HG03439 (cell line): ENCODE data around the gene F7.
"Not testable (repeated sequence)": the region's sequence is repeated elsewhere in the genome, so short reads cannot be mapped to it uniquely, and the experiment has no call there.

Experiments
- ATAC-seq: cut with Tn5 transposase; IDR thresholded peaks from one replicate; pipeline ENCODE4 v1.9.1; 2021; ENCODE audit warnings: mild to moderate bottlenecking, moderate library complexity; ENCODE audit not compliant: unreplicated experiment

F7 gene

DNA sequence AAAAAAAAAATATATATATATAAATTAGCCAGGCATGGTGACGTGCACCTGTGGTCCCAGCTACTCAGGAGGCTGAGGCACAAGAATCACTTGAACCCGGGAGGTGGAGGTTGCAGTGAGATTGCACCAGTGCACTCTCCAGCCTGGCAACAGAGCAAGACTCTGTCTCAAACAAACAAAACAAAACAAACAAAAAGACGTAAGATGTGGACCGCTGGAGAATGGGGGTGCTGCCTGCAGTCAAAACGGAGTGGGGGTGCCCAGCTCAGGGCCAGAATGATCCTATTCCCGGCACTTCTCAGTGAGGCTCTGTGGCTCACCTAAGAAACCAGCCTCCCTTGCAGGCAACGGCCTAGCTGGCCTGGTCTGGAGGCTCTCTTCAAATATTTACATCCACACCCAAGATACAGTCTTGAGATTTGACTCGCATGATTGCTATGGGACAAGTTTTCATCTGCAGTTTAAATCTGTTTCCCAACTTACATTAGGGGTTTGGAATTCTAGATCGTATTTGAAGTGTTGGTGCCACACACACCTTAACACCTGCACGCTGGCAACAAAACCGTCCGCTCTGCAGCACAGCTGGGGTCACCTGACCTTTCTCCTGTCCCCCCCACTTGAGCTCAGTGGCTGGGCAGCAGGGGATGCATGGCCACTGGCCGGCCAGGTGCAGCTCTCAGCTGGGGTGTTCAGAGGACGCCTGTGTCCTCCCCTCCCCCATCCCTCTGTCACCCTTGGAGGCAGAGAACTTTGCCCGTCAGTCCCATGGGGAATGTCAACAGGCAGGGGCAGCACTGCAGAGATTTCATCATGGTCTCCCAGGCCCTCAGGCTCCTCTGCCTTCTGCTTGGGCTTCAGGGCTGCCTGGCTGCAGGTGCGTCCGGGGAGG lies at the start of gene F7:
TSS of gene F7 (plus strand) at position 760 of the 889 bp plus-strand sequence. CDS start at position 811, 51 bp downstream.
- no peak for ATAC-seq

DNA sequence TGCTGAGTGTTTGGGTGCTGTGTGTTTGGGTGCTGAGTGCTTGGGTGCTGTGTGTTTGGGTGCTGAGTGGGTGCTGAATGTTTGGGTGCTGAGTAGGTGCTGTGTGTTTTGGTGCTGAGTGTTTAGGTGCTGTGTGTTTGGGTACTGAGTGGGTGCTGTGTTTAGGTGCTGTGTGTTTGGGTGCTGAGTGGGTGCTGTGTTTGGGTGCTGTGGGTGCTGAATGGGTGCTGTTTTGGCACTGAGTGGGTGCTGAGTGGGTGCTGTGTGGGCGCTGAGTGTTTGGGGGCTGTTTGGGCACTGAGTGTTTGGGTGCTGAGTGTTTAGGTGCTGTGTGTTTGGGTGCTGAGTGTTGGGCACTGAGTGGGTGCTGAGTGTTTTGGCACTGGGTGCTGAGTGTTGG lies 48.5 kb upstream of the F7 start:
- no peak for ATAC-seq

DNA sequence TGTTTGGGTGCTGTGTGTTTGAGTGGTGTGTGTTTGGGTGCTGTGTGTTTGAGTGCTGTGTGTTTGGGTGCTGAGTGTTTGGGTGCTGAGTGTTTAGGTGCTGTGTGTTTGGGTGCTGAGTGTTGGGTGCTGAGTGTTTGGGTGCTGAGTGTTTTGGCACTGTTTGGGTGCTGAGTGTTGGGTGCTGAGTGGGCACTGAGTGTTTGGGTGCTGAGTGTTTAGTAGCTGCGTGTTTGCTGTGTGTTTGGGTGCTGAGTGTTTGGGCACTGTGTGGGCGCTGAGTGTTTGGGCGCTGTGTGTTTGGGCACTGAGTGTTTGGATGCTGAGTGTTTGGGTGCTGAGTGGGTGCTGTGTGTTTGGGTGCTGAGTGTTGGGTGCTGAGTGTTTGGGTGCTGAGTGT lies 48.0 kb upstream of the F7 start:
- ATAC-seq = not testable (repeated sequence)

DNA sequence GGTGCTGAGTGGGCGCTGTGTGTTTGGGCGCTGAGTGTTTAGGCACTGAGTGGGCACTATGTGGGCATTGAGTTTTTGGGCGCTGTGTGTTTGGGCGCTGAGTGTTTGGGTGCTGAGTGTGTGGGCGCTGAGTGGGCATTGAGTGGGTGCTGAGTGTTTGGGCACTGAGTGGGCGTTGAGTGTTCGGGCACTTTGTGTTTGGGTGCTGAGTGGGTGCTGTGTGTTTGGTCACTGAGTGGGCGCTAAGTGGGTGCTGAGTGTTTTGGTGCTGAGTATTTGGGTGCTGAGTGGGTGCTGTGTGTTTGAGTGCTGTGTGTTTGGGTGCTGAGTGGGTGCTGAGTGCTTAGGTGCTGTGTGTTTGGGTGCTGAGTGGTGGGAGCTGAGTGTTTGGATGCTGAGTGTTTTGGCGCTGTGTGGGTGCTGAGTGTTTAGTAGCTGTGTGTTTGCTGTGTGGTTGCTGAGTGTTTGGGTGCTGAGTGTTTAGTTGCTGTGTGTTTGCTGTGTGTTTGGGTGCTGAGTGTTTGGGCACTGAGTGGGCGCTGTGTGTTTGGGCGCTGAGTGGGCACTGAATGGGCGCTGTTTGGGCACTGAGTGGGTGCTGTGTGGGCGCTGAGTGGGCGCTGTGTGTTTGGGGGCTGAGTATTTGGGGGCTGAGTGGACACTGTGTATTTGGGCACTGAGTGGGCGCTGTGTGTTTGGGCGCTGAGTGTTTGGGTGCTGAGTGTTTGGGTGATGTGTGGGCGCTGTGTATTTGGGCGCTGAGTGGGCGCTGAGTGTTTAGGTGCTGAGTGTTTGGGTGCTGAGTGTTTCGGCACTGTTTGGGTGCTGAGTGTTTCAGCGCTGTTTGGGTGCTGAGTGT lies 47.2 kb upstream of the F7 start:
- no peak for ATAC-seq

DNA sequence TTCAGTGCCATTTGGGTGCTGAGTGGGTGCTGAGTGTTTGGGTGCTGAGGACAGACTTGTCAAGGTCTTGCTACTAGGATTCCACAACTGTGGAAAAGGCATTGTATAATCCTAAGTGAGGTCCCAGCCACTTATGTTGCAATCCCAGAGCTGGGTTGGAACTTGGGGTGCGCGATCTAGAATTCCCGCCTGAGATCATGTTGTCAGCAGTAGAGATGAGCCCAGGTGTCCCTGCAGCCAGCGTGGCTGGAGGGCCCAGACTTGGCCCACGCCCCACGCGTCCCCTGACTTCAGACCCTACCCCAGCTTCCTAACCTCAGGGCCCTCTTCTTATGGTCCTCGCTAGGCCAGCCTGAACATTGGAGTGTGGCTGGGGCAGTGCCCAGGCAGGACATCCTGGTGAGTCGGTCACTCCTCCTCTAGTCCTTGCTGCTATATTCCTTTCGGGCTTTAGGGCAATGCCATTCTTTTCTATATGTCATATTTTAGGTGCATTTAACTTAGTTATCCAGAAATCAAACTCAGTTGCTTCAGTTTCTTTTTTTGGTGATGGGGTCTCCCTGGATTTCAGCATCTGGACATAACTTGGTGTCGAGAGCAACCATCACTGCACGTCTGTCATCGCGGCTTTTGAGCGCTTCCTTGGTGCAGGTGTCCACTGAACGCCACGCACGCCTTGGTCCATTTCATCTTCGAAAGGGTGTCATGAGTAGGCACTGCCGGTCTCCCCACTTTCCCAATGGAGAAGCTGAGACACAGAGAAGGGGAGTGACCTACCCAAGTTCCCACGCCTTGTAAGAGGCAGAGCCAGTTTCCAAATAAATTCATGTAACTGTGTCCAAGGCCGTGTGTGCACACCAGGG lies 46.4 kb upstream of the F7 start:
- ATAC-seq = no peak

DNA sequence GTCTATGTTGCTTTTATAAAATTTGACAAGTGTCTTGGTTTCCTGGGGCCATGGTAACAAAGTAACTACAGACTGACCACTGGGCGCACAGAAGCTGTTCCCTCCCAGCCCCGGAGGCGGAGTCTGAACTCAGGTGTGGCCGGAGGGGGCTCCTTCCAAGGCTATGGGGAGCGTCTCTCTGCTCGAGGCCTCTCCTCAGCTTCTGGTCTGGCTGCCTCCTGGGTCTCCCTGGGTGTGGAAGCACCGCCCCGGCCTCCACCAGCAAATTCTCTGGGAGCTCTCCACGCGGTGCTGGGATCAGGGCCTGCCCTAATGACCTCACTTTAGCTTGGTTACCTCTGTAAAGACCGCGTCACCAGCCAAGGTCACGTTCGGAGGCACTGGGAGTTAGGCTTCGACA lies 45.7 kb upstream of the F7 start:
- no peak for ATAC-seq

DNA sequence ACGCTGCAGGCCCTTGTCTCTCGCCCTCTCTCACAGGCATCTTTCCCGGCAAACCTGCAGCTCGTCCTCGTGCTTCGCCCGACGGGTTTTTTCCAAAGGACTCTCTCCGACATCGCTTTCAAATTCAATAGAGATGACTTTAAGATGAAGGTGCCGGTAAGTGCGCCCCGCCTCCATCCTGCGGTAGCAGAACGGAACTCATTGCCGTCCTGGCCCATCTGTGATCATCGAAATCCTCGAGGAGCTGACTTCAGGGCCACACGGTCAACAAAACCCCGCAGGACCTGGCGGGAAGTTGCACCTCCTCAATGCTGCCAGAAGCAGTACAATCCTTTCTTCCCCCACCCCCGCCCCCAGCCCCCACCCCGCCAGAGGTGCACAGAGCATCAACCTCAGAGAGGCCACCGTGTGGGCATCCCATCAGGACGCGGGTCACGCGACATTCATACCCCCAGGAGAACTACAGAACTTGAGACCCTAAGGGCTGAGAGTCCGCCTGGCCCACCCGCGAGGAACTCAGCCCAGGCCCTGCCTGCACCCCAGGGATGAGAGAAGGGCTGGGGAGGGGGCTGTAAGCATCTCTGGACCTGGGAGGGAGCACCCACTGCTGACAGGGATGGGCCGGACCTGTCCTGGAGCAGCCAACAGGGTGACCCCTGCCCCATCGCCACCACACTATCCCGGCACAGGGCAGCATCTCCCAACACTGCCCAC lies 44.9 kb upstream of the F7 start:
- no peak for ATAC-seq

DNA sequence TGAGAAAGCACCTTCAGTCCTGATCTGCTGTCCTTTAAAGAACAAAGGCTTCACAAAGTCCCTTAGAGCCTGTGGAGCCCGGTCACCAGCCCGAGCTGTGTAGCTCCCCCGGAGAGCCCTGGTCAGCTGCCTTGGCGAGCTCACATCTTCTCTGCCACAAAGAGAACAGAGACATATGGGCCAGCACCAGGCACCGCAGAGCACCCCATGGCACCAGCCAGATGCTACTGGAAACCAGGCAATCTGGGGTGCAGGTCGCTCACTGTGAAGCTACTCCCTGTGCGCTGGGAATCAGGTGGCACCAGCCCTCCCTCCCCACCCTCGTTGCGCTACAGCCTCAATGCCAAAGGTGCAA lies 44.3 kb upstream of the F7 start:
- ATAC-seq = no peak

DNA sequence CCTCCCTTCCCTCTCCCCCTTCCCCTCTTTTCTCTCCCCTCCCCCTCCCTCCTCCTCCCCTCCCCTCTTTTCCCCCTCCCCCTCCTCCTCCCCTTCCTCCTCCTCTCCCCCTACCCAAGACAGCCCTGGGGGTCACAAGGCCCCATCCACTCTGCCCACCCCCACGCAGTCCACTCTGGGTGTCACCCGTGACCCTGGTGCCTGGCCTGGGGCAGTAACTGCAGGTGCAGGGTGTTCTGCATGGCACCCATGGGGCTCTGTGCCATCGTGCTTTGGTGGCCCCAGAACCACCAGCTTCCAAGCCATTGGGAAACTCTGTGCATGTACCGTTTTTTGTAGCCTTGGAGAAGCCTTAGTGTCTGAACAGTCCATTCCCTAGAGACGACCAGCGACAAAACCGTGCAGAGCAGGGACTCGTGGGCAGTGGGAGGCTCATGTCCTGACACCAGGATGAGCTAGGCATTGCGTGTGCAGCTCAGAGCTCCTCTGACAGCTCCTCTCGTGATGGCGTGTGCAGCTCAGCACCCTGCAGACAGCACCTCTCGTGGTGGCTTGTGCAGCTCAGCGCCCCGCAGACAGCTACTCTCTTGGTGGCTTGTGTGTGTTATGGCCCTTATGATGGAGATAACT lies 43.7 kb upstream of the F7 start:
- ATAC-seq = no peak

DNA sequence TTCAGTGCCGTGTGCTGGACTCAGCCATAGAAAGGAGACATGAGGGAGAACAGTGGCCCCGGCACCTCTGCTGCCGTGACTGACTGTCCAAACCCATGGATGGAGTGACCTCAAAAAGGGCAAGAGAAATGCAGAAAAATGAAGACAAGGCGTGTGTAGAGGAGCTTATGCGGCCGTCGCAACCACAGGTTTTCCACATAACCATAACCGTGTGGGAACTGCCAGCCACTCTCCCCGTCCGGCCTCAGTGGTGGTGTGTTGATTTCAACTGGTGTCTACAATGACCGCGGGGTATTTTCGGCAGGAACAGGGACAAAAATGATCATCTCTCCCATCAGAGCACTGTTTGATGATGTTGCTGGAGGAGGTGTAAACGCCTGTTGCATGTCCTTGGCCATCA lies 42.9 kb upstream of the F7 start:
- no peak for ATAC-seq

DNA sequence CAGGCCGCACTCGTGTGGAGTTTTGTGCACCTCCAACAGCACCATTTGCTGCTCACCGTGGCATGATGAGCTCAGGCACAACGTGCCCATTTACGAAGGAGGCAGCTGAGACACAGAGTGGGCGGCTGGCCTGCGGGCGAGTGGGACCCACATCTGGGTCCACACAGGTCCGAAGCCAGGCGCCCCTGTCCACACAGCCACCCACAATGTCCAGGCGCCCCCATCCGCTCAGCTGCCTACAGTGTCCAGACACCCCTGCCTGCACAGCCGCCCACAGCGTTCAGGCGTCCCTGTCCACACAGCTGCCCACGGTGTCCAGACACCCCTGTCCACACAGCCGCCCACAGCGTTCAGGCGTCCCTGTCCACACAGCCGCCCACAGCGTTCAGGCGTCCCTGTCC lies 42.5 kb upstream of the F7 start:
- no peak for ATAC-seq

DNA sequence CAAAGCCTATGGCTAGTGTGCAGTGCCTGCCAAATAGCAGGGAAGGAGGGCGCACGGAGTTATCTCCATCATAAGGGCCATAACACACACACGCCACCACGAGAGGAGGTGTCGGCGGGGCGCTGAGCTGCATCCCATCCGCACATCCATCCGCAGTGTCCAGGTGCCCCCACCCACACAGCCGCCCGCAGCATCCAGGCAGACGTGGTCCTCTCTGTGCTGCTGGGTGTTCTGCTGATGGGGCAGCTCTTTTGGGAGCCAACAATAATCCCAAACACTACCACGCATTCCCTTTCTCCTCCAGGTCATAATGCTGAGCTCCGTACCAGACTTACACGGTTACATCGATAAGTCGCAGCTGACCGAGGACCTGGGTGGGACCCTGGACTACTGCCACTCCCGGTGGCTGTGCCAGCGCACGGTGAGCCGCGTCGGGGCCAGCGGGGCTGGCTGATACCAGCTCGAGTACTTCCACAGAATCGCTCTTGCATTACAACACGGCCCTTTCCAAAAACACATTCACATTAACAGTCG lies 41.5 kb upstream of the F7 start:
- ATAC-seq = no peak

DNA sequence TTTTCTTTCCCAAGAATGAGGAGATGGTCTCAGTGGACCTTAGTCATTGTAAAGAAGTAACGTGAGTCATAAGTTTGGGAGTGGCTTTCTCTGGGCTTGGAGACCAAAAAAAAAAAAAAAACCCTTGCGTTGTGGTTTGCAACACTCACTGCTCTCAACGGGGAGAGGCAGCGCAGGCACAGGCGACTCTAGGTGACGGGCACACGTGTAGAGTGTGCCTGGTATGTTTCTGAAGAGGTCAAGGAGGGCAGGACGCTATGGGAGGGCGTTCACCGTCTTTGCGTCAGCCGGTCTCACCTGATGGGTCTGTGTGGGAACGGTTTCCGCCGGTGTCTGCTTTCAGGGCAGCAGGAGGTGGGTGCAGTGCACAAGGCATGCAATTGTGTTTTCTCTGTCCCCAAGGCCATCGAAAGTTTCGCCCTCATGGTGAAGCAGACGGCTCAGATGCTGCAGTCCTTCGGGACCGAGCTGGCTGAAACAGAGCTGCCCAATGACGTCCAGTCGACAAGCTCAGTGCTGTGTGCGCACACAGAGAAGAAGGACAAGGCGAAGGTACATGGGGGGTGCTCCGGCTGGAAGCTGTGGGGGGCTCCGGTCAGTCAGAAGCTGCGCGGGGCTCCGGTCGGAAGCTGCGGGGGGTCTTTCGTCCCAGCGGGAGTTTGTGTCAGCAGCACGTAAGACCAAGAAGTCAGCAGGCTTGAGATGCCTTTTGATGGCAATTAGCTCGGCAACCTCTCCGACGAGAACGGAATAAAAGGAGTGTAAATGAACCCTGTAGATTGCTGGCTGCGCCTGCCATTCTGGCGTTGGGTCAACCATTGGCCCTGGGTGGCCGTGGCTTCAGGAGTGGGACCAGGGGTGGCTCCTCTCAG lies 40.8 kb upstream of the F7 start:
- no peak for ATAC-seq

DNA sequence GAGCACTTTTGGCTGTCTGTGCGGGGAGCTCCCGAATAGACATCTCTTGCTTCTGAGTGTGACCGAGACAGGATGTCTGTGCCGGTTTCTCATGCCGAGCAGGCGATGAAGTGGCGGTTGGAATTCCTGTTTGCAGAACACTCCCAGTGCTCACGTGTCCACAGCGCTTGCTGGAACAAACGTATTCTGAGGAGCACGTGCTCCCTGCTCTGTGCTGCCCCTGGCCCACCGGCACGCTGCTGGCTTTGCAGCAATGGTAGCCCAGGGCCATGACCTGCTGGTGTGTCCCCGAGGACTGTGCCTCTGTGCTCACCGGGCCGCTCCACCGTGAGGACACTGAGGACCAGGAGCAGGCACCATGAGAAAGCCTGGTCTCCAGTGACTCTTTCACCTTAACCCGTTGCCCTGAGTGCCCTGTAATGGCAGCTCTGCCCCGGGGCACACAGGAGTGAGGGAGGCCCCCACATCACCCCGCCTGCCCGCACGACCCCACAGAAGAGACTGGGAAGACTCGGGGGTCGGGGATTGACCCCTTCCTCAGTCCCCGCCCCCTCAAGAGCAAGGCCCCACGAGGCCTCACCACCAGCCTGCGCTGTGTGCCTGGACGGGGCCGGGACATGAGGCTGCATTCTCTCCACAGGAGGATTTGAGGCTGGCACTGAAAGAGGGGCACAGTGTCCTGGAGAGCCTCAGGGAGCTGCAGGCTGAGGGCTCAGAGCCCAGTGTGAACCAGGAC lies 40.0 kb upstream of the F7 start:
- no peak for ATAC-seq

DNA sequence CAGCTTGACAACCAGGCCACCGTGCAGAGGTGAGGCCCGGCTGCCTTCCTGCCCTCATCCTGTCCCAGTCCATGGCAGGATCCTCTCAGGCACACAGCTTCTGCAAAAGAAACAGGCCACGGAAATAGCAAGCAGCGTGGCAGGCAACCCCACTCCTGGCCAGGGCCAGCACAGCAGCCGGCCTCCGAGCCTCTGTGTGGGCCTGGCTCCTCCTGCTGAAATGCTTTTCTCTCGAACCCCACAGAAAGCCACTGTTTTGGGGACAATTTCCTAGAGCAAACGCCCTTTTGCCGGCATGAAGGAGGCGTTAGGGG lies 39.5 kb upstream of the F7 start:
- ATAC-seq = no peak

DNA sequence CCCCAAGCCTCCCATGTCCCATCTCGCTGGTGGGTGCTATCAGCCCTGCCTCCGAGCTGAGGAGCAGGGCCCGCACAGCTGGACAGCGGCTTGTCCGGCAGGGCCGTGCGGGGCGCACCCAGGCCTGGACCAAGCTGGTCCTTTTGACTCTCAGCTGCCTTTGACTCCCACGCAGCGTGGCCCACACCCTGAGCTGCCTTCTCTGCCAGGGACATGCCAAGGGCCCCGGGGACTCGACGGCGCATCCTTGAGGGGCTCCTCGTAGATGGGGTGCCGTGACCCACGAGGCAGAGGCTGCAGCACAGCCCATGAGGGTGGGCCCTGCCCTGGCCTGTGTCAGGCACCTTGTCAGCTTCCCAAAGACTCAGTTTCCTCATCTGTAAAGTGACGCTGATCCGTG lies 38.8 kb upstream of the F7 start:
- no peak for ATAC-seq

DNA sequence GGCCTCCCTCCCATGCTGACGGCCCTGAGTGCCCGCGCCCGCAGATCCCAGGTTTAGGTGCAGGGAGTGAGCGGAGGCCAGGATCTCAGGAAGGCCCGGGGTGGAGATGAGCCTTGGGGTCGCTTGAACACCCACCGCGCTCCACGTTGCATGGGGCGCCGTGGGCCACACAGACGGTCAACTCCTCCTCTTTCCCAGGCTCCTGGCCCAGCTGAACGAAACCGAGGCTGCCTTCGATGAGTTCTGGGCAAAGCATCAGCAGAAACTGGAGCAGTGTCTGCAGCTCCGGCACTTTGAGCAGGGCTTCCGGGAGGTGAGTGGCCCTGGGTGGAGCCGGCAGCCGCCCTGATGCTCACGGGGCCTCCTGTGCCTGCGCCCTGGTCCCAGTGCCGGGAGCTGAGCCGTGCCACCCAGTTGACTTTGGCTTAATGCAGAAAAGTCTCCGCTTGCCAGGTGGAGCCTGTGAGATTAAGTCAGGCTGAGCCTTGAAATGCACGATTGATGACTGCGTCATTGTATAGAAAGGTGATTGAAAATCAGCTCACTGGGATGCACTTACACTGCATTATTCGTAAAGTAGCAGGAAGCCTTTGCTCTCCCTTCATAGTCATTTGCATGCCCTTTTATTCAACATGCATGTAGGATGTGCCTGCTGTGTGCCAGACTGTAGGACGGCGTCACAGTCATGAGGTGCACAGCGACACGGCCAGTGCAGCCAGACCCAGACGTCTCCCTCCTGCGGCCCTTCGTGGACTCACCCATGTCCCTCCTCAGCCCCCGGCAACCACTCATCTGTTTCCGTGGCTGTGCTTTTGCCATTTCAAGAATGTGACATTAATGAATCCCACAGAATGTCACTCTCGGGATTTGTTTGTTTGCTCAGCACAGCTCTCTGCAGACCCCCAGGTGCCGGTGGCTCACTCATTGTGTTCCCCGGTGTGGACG lies 35.5 kb upstream of the F7 start:
- ATAC-seq = no peak
